Measurements from ENCODE around the gene RGS19.

Gene RGS19

DNA sequence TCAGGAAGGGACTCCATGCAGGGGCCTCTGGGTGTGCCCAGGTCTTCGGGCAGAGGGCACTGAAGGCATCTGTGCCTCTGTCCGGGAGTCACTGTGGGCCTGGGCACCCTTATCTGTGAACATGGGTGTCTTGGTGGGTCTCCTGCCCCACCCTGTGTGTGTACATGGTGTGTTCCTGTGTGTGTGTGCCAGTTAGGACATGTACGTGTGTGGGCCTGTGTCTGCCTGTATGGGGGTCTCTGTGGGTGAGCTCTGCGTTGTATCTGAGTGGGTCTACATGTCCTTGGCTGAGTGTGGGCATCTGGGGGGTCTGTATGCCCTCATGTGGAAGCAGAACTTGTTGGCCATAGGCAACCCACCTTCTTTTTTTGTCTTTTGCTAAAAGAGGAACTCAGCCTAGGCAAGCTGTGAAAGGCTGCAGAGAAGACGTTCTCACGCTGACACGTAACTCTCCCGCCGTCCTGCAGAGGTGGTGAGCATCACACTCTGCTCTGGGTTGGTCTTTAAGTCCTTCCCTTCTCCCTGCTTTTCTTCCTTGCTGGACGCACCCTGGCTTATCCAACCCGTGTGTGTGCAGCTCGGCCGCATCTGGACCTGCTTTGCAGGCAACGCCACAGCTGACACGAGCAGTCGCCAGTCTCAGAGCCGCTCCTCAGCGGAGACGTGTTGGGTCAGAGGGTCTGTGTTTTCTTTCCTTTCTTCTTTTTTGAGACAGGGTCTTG is 28.6 kb upstream of the RGS19 start:
- peak; percentile 12 for DNase-seq

DNA sequence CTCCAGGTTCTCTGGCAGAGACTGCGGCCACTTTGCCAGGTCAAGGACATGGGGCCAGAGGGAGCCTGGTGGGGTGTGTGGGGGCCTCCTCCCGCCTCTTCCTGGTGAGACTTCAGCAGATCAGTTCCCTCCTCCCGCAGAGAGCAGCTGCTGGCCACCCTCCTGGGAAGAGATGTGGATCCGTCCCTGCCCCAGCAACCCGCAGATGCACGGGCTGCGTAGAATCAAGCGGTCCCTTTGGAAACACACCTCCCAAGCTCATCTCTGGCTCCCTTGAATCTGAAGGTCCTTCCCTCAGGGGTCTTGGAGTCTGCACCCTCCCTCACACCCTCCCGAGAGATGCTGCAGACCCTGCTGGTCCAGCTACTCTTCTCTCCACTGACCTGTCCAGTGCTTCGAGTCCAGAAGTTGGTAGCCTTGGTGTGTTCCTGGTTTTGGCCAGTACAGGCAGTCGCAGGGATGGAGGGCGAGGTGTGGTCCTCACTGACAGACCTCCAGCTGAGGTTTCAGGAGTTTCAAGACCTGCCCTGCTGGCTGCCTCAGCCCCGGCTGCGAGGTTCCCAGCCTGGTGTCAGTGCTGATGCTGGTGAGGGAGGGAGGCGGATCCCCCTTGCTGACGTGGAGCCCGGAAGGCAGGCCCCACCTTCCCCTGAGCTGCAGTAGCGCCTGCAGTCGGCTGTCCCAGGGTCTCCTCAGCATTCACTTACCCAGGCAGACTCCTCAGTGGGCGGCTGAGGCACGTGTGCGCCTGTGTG is 27.8 kb upstream of the RGS19 start, which contains the start of gene NPBWR2:
NPBWR2 (minus strand) TSS at position 585 of the 755 bp plus-strand sequence. CDS start 734 bp downstream, outside the sequence.
- DNase-seq, result peak; percentile 40

DNA sequence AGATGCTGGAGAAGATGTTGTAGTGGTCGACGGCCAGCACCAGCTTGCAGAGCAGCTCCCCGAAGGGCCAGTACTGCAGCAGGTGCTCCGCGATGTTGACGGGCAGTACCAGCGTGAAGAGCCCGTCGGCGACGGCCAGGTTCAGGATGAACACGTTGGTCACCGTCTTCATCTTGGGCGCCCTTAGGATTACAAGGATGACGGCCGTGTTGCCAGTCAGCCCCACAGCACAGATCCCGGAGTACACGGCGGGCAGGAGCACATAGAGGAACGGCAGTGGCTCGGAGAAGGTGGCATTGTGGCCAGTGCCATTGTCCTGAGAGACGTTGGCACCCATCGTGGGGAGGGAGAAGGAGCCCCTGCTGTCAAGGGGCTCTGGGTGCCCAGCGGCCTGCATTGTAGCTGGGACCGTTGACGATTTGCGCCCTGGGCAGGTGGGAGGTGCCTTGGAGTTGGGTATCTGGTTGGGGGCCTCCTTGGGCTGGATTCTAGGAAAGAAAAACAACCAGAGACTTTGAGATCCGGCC is 27.2 kb upstream of the RGS19 start:
- peak; percentile 10 for DNase-seq

DNA sequence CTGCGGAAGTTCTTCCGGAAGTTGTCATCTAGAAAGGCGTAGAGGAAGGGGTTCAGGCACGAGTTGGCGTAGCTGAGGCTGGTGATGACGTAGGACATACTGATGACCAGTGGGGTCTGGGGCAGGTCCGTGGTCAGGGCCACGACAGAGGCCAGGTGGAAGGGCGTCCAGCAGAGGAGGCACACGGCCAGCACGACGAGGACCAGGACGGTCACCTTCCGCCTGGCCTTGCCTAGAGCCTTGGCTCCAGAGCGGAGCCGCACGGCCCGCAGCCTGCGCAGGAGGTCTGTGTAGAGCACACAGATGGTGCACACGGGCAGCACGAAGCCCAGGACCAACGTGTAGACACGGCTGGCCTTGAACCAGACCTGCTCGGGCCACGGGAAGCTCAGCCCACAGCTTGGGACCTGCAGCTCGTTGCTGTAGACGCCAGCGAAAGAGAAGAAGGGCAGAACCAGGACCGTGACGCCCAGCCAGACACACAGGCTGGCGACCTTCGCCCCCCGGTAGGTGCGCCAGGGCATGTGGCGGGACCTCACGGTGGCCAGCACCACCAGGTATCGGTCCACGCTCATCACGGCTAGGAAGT is 26.6 kb upstream of the RGS19 start:
- peak; percentile 11 for DNase-seq

DNA sequence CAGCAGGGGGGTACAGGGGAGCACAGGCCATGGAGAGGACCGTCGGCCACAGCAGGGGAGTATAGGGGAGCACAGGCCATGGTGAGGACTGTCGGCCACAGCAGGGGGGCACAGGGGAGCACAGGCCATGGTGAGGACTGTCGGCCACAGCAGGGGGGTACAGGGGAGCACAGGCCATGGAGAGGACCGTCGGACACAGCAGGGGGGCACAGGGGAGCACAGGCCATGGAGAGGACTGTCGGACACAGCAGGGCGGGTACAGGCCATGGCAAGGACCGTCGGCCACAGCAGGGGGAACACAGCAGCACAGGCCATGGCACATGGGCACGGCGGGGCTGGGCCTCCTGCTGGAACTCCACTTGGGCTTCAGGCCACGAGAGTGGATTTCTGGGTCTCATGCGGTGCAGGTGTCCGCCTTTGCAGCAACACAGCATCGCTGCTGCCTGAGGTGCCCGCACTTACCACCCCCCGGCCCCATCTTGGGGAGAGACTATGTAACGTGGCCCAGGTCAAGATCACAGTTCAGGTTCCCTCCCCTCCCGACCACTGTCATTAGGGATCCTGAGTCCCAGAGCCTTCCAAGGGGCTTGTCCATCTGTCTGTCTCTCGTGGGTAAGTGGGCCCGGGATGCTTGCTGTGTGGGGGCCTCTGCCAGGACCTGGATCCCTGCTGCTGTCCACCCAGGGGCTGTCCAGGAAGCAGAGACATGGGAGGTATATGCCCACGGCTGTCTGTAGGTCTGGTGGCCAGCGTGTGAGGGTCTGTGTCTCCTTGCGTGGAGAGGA is 25.5 kb upstream of the RGS19 start:
- DNase-seq, result peak; percentile 15

DNA sequence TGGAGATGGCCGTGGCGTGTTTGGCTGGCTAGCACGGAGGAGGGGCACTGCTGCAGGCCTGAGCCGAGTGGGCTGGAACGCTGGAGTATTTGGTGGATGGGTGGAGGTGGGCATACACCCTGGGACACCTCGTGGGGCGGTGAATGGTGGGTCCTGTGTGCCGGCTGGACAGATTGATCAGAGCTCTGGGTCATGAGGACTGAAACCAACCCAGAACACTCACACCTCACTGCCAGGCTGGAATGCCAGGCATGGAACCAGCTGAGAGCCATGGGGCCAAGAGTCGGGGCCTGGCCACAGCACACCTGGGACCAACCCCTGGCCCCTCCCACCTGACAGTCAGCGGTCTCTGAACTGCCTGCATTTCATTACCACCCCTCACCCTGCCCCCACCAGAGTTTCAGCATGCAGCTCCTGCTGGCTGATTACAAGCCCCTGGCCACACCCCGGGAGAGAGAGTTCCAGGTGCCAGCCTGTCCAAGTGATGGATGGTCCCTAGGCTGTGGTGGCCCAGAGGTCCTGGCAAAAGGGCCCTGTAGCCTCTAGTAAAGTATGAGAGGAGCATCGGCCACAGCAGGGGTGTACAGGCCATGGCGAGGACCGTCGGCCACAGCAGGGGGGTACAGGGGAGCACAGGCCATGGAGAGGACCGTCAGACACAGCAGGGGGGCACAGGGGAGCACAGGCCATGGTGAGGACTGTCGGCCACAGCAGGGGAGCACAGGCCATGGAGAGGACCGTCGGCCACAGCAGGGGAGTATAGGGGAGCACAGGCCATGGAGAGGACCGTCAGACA is 24.8 kb upstream of the RGS19 start:
- DNase-seq, result peak; percentile 16

DNA sequence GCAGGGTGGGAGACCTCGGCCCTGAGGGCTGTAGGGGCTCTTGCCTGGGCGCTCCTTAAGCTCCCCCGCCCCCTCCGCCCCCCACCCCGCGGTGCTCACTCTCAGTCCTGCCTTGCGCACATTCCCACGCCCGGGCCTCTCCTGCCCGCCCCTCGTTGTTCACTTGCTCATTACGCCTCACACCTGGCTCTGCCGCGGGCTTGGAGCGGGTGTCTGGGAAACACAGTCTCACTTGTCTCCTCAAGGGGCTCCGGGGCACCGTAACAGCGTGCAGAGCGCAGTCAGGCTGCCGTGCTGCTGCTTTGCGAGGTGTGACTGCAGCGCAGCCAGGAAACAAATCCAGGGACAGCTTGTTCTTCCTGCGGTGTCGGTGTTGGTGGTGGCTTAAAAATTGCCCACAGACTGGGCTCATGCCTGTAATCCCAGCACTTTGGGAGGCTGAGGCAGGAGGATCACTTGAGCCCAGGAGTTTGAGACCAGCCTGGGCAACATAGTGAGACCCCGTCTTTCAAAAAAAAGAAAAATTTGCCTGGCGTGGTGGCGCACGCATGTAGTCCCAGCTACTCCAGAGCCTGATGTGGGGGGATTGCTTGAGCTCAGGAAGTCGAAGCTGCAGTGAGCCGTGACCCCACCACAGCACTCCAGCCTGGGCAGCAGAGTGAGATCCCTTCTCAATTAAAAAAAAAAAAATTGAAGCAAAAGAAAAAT is 23.5 kb upstream of the RGS19 start:
- no peak for DNase-seq

DNA sequence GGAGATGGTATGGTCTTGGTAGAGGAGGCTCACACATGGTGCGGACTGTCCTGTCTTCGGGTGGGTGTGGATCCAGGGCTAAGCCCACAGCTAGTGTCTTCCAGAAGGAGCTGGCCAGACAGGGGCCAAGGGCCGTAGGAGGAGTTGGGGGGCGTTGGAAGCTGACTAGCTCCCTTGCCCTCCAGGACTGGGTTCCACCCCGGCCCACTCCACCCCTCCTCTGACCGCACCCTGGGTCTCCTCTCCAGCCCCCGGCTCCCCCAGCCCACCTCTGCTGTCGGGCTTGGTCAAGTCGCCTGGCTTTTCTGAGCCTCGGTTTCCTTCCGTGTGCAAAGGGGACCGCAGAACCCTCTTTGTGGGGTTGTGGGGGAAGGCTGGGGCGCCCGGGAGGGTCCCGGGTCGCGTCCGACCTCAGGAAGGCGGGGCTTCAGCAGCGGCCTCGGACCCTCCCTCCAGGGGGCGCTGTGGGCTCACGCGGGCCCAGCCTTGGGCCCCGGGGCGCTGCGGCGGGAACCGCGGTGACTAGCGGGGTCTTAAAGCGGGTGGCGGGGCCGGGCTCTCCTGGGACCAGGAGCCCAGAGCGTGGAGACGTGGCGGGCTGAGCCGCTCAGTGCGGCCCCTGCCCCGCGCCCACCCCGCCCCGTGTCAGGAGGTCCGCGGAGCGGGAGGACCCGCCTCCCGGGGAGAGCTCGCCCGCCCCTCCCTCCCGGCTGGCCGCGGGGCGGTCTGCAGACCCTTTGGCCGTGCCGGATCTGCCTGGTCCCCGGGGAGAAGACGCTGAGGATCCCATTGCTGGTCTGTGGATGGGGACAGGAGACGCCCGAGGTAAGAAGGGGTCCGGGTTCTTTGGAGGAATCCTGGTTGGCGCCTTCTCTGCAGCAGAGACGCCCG is 22.7 kb upstream of the RGS19 start:
- peak; percentile 79 for DNase-seq

DNA sequence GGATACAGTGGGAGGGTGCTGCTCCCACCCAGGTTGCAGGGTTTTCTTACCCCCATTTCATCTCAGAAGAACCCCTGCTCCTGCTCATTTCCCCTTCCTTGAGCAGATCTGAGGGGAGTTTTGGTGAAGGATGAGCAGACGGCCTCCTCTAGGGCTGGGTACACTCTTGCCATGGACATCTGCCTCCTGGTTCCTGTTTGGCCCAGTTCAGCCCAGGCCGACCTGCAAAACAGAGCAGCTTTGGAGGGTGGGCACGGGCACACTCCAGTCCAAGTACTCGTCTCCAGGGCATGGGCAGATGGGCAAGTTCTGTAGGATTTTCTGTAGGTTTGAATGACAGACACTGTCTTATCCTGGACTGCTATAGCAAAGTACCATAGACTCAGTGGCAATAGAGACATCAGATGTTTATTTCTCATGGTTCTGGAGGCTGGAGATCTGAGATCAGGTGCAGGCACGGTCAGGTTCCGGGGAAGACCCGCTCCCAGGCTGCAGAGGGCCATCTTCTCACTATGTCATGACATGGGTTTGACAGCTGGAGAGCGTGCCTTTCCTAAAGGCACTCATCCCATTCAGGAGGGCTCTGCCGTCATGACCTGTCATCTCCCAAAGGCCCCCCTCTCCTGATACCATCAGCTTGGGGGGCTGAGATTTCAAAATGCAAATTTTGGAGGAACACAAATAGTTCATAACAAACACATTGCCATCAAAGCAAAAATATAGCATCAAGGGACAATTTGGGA is 21.8 kb upstream of the RGS19 start:
- DNase-seq, result no peak

DNA sequence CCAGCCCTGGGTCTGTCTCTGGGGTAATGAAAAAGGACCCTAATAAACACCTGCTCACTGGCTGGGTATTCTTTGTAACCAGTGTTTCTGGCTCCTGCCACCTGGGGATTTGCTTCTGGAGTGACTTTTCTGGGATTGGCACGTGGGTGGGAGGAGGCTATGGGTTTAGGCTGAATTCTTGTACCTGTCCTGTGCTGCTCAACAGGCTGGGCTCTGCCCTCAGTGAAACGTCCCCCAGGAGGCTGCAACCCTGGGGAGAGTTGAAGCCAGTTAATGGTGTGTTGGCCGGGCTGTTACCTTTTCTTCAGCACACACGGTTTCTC is 21.2 kb upstream of the RGS19 start:
- no peak for DNase-seq

DNA sequence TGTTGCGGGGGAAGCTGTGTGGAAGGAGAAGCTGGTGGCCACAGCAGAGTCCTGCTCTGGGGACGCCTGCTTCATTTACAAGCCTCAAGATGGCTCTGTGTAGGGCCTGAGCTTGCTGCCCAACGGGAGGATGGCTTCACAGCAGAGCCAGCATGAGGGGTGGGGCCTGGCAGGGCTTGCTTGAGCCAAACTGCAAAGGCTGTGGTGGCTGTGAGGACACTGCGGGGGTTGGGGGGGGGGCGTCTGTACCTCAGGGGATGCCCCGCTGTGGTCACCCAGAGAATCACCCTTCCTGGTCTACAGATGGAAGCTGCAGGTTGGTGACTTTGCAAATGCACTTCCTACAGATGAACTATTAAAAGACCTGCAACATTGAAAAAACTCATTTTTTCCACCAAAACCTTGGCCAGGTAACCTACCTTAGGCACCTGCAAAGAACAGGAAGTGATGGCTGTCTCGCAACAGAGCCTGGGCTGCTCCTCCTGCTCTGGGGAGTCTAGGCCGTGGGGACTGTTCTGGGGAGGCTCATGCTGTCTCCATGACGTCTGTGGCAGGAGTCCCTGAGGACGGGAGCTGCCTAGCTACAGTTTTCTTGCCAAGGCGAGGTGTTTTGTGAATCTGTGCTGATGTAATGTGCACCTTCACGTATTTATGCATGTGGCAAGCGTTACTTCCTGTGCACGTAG is 20.7 kb upstream of the RGS19 start:
- no peak for DNase-seq

DNA sequence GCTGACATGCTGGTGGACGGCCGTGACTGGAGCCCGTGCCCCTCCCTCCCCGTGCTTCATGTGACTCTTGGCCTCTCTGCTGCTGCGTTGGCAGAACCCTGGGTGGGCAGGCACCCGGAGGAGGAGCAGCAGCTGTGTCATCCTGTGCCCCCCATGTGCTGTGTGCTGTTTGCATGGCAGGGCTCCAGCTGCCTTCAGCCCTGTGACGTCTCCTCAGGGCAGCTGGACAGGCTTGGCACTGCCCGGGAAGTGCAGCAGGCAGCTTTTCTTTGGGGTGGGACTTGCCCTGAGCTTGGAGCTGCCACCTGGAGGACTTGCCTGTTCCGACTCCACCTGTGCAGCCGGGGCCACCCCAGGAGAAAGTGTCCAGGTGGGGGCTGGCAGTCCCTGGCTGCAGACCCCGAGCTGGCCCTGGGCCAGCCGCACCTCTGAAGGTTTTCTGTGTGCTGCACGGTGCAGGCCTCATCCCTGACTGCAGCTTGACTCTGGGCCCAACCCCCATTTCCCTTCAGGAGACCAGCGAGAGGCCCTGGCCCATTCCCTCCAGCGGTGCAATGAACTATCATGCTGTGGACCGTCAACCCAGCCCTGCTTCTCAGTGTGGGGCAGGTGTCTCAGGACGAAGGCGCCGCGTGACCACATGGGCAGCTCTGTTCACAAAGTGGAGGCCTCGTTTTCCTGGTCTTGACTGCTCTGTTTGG is 19.9 kb upstream of the RGS19 start:
- DNase-seq, result no peak

DNA sequence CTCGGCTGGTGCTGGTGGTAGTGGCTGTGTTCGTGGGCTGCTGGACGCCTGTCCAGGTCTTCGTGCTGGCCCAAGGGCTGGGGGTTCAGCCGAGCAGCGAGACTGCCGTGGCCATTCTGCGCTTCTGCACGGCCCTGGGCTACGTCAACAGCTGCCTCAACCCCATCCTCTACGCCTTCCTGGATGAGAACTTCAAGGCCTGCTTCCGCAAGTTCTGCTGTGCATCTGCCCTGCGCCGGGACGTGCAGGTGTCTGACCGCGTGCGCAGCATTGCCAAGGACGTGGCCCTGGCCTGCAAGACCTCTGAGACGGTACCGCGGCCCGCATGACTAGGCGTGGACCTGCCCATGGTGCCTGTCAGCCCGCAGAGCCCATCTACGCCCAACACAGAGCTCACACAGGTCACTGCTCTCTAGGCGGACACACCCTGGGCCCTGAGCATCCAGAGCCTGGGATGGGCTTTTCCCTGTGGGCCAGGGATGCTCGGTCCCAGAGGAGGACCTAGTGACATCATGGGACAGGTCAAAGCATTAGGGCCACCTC is 19.2 kb upstream of the RGS19 start:
- no peak for DNase-seq

DNA sequence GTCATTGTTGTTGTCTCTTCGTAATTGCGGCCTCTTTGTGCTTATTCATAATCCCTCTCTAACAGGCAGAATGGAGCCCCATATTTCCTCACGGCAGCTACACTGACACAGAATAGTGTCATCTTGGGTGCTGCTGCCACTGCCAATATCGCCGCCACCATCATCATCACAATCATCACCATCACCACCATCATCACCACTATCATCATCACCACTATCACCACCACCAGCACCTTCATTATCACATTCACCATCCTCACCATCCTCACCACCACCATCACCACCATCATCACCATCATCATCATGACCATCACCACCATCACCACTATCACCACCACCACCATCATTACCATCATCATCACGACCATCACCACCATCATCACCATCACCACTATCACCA is 17.2 kb upstream of the RGS19 start:
- no peak for DNase-seq

DNA sequence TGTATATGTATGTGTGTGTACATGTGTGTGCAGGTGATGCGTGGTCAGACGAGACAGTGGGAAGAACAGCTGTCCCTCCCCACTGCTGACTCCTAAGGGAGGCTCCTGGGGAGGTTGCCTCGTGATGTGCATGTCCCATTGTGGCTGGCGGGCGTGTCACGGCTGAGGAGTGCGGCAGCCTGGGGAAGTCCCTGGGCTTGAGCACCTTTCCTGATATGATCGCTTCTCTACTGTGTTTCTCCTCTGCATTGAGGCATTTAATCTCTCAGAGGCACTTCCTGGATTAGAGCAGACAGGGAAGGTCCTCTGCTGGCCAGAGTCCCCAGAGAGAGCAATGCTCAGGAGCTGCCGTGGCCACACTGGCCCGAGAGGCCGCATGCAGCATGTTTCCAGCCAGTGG is 16.6 kb upstream of the RGS19 start:
- no peak for DNase-seq

DNA sequence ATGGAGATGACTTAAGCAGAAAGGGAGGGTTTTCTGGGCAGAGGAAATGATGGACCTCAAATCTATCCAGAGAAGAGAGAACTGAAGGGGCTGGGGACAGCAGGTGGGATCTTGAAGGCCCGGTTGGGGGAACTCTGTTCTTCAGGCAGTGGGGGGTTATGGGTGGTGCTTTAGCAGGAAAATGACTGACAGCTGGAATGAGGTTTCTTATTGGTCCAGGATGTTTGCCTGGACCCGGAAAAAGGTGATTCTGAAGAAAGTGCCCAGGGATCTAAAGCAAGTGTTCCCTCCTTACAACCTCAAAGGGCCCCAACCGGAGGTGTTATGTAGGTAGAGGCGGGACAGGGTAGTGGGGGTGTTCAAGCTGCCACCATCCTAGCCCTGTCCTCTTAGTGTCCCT is 16.1 kb upstream of the RGS19 start:
- DNase-seq, result no peak

DNA sequence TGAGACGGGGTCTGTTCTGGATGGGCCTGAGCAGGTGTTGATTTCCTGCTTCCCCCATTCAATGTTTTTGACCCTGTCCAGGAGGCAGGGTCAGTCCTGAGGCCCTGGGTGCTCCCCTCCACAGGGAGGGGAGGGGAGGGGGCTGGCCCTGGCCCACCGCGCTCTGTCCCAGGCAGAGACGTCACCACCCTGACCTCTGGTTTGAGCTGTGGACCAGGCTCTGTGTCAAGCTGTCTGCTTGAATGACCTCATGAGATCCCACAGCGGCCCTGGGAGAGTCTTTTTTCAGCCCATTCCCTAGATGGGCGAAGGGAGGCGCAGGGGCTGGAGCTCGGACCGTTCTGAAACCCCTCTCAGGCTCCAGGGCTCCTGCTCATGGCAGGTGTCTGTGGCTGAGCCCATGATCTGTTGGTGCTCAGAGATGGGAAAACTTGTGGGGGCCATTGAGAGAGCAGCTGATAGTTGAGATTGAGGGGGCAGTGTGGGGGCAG is 13.7 kb upstream of the RGS19 start:
- DNase-seq, result no peak

Data from activated T-cell treated with anti-CD3 and anti-CD28 coated beads, Interleukin-2, amount 50 U/mL, for 1 hour (primary cell).